HepG2 (cell line): Measurements from ENCODE around the gene CCL16. TPM values are rescaled to one million over a fixed set of nuclear protein-coding genes. Genes with fewer than 3 reads are reported as not detected.

Source experiments
- AKAP8 ChIP-seq: sonication (generic); formaldehyde crosslinking; IDR thresholded peaks from 2 replicates; pipeline ENCODE4 v1.5.1; 2020; ENCODE audit warnings: mild to moderate bottlenecking, missing genetic modification reagents
- AKNA ChIP-seq: sonication (generic); formaldehyde crosslinking; IDR thresholded peaks from 2 replicates; pipeline ENCODE4 v1.4.0; 2020; ENCODE audit warnings: missing genetic modification reagents, borderline replicate concordance
- CREBL2 ChIP-seq: sonication (generic); formaldehyde crosslinking; IDR thresholded peaks from 2 replicates; pipeline ENCODE4 v1.8.1; 2023; ENCODE audit warnings: missing genetic modification reagents, mild to moderate bottlenecking, borderline replicate concordance
- HOXD1 ChIP-seq: sonication (generic); formaldehyde crosslinking; IDR thresholded peaks from 2 replicates; pipeline ENCODE4 v1.5.0; 2020; ENCODE audit warnings: missing genetic modification reagents
- KAT2B ChIP-seq: fragments of 150-350 bp; IDR thresholded peaks from 2 replicates; pipeline ENCODE4 v1.6.1; 2014; ENCODE audit warnings: low read depth, low read length, borderline replicate concordance
- LBX2 ChIP-seq: sonication (generic); formaldehyde crosslinking; IDR thresholded peaks from 2 replicates; pipeline ENCODE4 v1.5.0; 2020; ENCODE audit warnings: missing genetic modification reagents, mild to moderate bottlenecking, borderline replicate concordance
- TBL1XR1 ChIP-seq: fragments of 150-350 bp; IDR thresholded peaks from 2 replicates; pipeline ENCODE4 v1.6.1; 2014; ENCODE audit warnings: borderline replicate concordance, low read length; ENCODE audit not compliant: partially characterized antibody
- ZNF407 ChIP-seq: sonication (generic); formaldehyde crosslinking; IDR thresholded peaks from one replicate; pipeline ENCODE4 v1.5.1; 2020; ENCODE audit warnings: mild to moderate bottlenecking, missing genetic modification reagents; ENCODE audit errors: not compliant biosample characterization
- ZNF577 ChIP-seq: sonication (generic); formaldehyde crosslinking; IDR thresholded peaks from 2 replicates; pipeline ENCODE4 v1.4.0; 2020; ENCODE audit warnings: mild to moderate bottlenecking, low read depth, missing genetic modification reagents, borderline replicate concordance
- ZNF691 ChIP-seq: sonication (generic); formaldehyde crosslinking; IDR thresholded peaks from 2 replicates; pipeline ENCODE4 v1.4.0; 2020; ENCODE audit warnings: missing genetic modification reagents, low read depth, mild to moderate bottlenecking, borderline replicate concordance
- ZNF7 ChIP-seq: IDR thresholded peaks from 2 replicates; pipeline ENCODE4 v1.6.1; 2016; ENCODE audit warnings: missing biosample characterization, missing genetic modification reagents
- polyA plus RNA-seq, 8 experiments: library from polyadenylated mRNA; depleted of rRNA in 3 of 8; stranded (reverse) in 7 of 8; unstranded in 1 of 8; fragments of >200 nt; fragmentation: Illumina TruSeq in 4 of 8; extraction: Trizol in 4 of 8; gene quantifications; 2 replicates each; pipeline versions ENCODE4 v1.2.1 to v1.2.3, GENCODE V29; 2011 to 2016; ENCODE audit warnings: low read depth in 4 of 8, missing spikeins in 1 of 8, mixed read lengths in 1 of 8; ENCODE audit not compliant: insufficient read depth in 1 of 8
- total RNA-seq, 5 experiments: library from RNA; depleted of rRNA; stranded (reverse); fragments of >200 nt; fragmentation: Illumina TruSeq; extraction: Trizol; gene quantifications; 2 replicates each; pipeline ENCODE4 v1.2.3, GENCODE V29; 2016; ENCODE audit warnings: low read depth in 1 of 5

The CCL16 gene
- total and polyA plus RNA-seq, 2 of the 13 experiments (the other 11 are each of a cell fraction or from before 2014, with no cell fraction given), result 2.0 to 14.7 TPM

- TF ChIP-seq AKNA (CRISPR knock-in tag) (no peak), CREBL2 (CRISPR knock-in tag) (no peak), AKAP8 (CRISPR knock-in tag) (peak; percentile 91), KAT2B (peak; percentile 62; the same call in 1 of the 2 replicates), ZNF7 (CRISPR knock-in tag) (peak; percentile 3; the same call in 1 of the 2 replicates), HOXD1 (CRISPR knock-in tag) (peak; percentile 94), ZNF691 (peak; percentile 67; the same call in 1 of the 2 replicates), TBL1XR1 (peak; percentile 99), ZNF577 (CRISPR knock-in tag) (no peak), ZNF407 (CRISPR knock-in tag) (no peak), LBX2 (no peak)
Observed at GRCh38 chr17:35973333-35974260, 7.7 kb downstream of the CCL16 start (continued).
